ENCODE data around the gene HOXA13.
A peak's percentile ranks its signal among the peaks of the same experiment; 100 is the strongest.

Gene HOXA13

GRCh38 chr7:27210441-27211083 is 10.7 kb upstream of the HOXA13 start:
- H3K27me3 ChIP-seq (ENCODE audit: insufficient read depth, low read length) = peaks cover 16% of the 10 kb centered on the region
- H3K4me2 ChIP-seq (ENCODE audit: low read length) = no peak overlapping the region
- no peaks in the 10 kb centered on the region for H3K36me3 ChIP-seq (ENCODE audit: insufficient read depth, low read length)
- H3K27ac ChIP-seq (ENCODE audit: low read depth, low read length, poor library complexity, severe bottlenecking) = no peak overlapping the region
- H4K20me1 ChIP-seq (ENCODE audit: insufficient read depth, low read length) = no peaks in the 10 kb centered on the region
- H2AFZ ChIP-seq (ENCODE audit: low read length) = no peak overlapping the region
- no peak overlapping the region for H3K9ac ChIP-seq (ENCODE audit: low read length)
- TF ChIP-seq EZH2 (IDR thresholded peaks at IDR 0.05; ENCODE audit: borderline replicate concordance, low read length) (no peak), CTCF (IDR thresholded peaks at IDR 0.05; ENCODE audit: low read length) (peak; percentile 85)
- H3F3A ChIP-seq (ENCODE audit: insufficient read depth, low read length) = no peaks in the 10 kb centered on the region
- no peaks in the 10 kb centered on the region for H3K4me1 ChIP-seq (ENCODE audit: insufficient read depth, low read length, severe bottlenecking)
- H3K9me2 ChIP-seq (ENCODE audit: low read depth, low read length) = no peaks in the 10 kb centered on the region
- H3K79me2 ChIP-seq (ENCODE audit: insufficient read depth, low read length) = no peaks in the 10 kb centered on the region
- no peak overlapping the region for H3K4me3 ChIP-seq (ENCODE audit: low read depth, low read length, poor library complexity, severe bottlenecking)
- no peaks in the 10 kb centered on the region for H3K9me3 ChIP-seq (ENCODE audit: low read length)

GRCh38 chr7:27209933-27210440 is 10.1 kb upstream of the HOXA13 start:
- Histone ChIP-seq H2AFZ (ENCODE audit: low read length) (no peak overlapping the region), H3K4me2 (ENCODE audit: low read length) (no peak overlapping the region), H4K20me1 (ENCODE audit: insufficient read depth, low read length) (no peaks in the 10 kb centered on the region), H3K36me3 (ENCODE audit: insufficient read depth, low read length) (no peaks in the 10 kb centered on the region), H3F3A (ENCODE audit: insufficient read depth, low read length) (no peaks in the 10 kb centered on the region), H3K4me3 (ENCODE audit: low read depth, low read length, poor library complexity, severe bottlenecking) (no peak overlapping the region), H3K79me2 (ENCODE audit: insufficient read depth, low read length) (no peaks in the 10 kb centered on the region), H3K9me2 (ENCODE audit: low read depth, low read length) (no peaks in the 10 kb centered on the region), H3K4me1 (ENCODE audit: insufficient read depth, low read length, severe bottlenecking) (no peaks in the 10 kb centered on the region), H3K27me3 (ENCODE audit: insufficient read depth, low read length) (peaks cover 16% of the 10 kb centered on the region), H3K9ac (ENCODE audit: low read length) (no peak overlapping the region), H3K27ac (ENCODE audit: low read depth, low read length, poor library complexity, severe bottlenecking) (no peak overlapping the region), H3K9me3 (ENCODE audit: low read length) (no peaks in the 10 kb centered on the region)
- TF ChIP-seq EZH2 (IDR thresholded peaks at IDR 0.05; ENCODE audit: borderline replicate concordance, low read length) (no peak), CTCF (IDR thresholded peaks at IDR 0.05; ENCODE audit: low read length) (no peak)

- no peaks in the 10 kb centered on the region for H4K20me1 ChIP-seq (ENCODE audit: insufficient read depth, low read length)
- H3K4me2 ChIP-seq (ENCODE audit: low read length) = no peak overlapping the region
- no peak overlapping the region for H3K9ac ChIP-seq (ENCODE audit: low read length)
- no peak overlapping the region for H2AFZ ChIP-seq (ENCODE audit: low read length)
- no peak overlapping the region for H3K27ac ChIP-seq (ENCODE audit: low read depth, low read length, poor library complexity, severe bottlenecking)
- H3K4me3 ChIP-seq (ENCODE audit: low read depth, low read length, poor library complexity, severe bottlenecking) = no peak overlapping the region
- H3K9me2 ChIP-seq (ENCODE audit: low read depth, low read length) = no peaks in the 10 kb centered on the region
- no peaks in the 10 kb centered on the region for H3K4me1 ChIP-seq (ENCODE audit: insufficient read depth, low read length, severe bottlenecking)
- no peaks in the 10 kb centered on the region for H3K9me3 ChIP-seq (ENCODE audit: low read length)
- peaks cover 16% of the 10 kb centered on the region for H3K27me3 ChIP-seq (ENCODE audit: insufficient read depth, low read length)
- H3F3A ChIP-seq (ENCODE audit: insufficient read depth, low read length) = no peaks in the 10 kb centered on the region
- no peaks in the 10 kb centered on the region for H3K36me3 ChIP-seq (ENCODE audit: insufficient read depth, low read length)
- TF ChIP-seq CTCF (IDR thresholded peaks at IDR 0.05; ENCODE audit: low read length) (no peak), EZH2 (IDR thresholded peaks at IDR 0.05; ENCODE audit: borderline replicate concordance, low read length) (no peak)
- no peaks in the 10 kb centered on the region for H3K79me2 ChIP-seq (ENCODE audit: insufficient read depth, low read length)
Measured at GRCh38 chr7:27208998-27209397, 9.1 kb upstream of the HOXA13 start.

Data from OCI-LY1 (cell line).